Ascending aorta (tissue), 2 donors: ENCODE results near the gene SDK1. TPM values are rescaled to one million over a fixed set of nuclear protein-coding genes. Genes with fewer than 3 reads are reported as not detected.

ENCODE experiments used
- DNase-seq, 2 donors: peaks; one replicate each; pipeline ENCODE4 v3.0.0-alpha.2; 2019; ENCODE audit warnings: low spot score in 2 of 2
- H3K27ac ChIP-seq, 2 donors: fragments of 200-600 bp; sonication (generic); one replicate each; pipeline ENCODE4 v1.5.1; 2016 to 2017; ENCODE audit warnings: mild to moderate bottlenecking in 1 of 2
- H3K27me3 ChIP-seq: fragments of 200-600 bp; sonication (generic); one replicate; pipeline ENCODE4 v1.5.1; 2017
- H3K36me3 ChIP-seq, 2 donors: fragments of 200-600 bp; sonication (generic); one replicate each; pipeline ENCODE4 v1.5.1; 2016
- H3K4me1 ChIP-seq, 2 donors: fragments of 200-600 bp; sonication (generic); one replicate each; pipeline ENCODE4 v1.5.1; 2016 to 2017; ENCODE audit warnings: mild to moderate bottlenecking in 1 of 2
- H3K4me3 ChIP-seq, 2 donors: fragments of 200-600 bp; sonication (generic); one replicate each; pipeline ENCODE4 v1.5.1; 2016 to 2017; ENCODE audit warnings: mild to moderate bottlenecking in 1 of 2
- H3K9me3 ChIP-seq, 2 donors: fragments of 200-600 bp; sonication (generic); one replicate each; pipeline ENCODE4 v1.5.1; 2016
- CTCF ChIP-seq, 3 experiments: fragments of 200-600 bp in 2 of 3; fragments of 450-650 bp in 1 of 3; sonication (generic) in 2 of 3; IDR thresholded peaks; one replicate each; pipeline ENCODE4 v1.5.1; 2016 to 2019; ENCODE audit warnings: antibody characterized with exemption in 3 of 3, mild to moderate bottlenecking in 1 of 3, moderate library complexity in 1 of 3
- intact Hi-C: fragments of 100-400 bp; cut with DNase I; formaldehyde crosslinking; loops from one replicate; pipeline ENCODE4 v1.15.1; 2023
- total RNA-seq: library from RNA; depleted of rRNA; stranded (reverse); fragments of >200 nt; gene quantifications from one replicate; pipeline ENCODE4 v1.1.0, GENCODE V29; 2016

SDK1 gene
- total RNA-seq, 1 donor from 2014 or later, result 13.3 TPM

- intact Hi-C loops, result no loop called here
Observed at GRCh38 chr7:3998060-3998459, 697.0 kb downstream of the SDK1 start.

GRCh38 chr7:4000139-4000538 lies 699.1 kb downstream of the SDK1 start:
- Histone ChIP-seq H3K36me3 (no peaks in the 10 kb centered on the region), H3K27me3 (no peaks in the 10 kb centered on the region), H3K9me3 (no peaks in the 10 kb centered on the region), H3K4me3 (no peak overlapping the region), H3K27ac (no peak overlapping the region), H3K4me1 (no peaks in the 10 kb centered on the region)
- no peak for TF ChIP-seq CTCF (IDR thresholded peaks at IDR 0.05)
- intact Hi-C loops, result no loop called here
- no peak for DNase-seq

More at GRCh38 chr7:3998060-3998459, 697.0 kb downstream of the SDK1 start:
- H3K4me1 ChIP-seq, result no peaks in the 10 kb centered on the region
- H3K27ac ChIP-seq, result no peak overlapping the region
- no peak for TF ChIP-seq CTCF (IDR thresholded peaks at IDR 0.05)
- no peaks in the 10 kb centered on the region for H3K27me3 ChIP-seq
- DNase-seq, result no peak
- H3K36me3 ChIP-seq, result no peaks in the 10 kb centered on the region
- H3K9me3 ChIP-seq, result no peaks in the 10 kb centered on the region
- H3K4me3 ChIP-seq, result no peak overlapping the region

GRCh38 chr7:4000934-4001333 lies 699.9 kb downstream of the SDK1 start:
- H3K27ac ChIP-seq, result no peak overlapping the region
- H3K4me3 ChIP-seq, result no peak overlapping the region
- H3K27me3 ChIP-seq, result no peaks in the 10 kb centered on the region
- intact Hi-C loops, result no loop called here
- no peak for TF ChIP-seq CTCF (IDR thresholded peaks at IDR 0.05)
- H3K9me3 ChIP-seq, result no peaks in the 10 kb centered on the region
- DNase-seq, result no peak
- no peaks in the 10 kb centered on the region for H3K4me1 ChIP-seq
- H3K36me3 ChIP-seq, result no peaks in the 10 kb centered on the region

- no peak overlapping the region for H3K27ac ChIP-seq
- H3K4me1 ChIP-seq, result no peaks in the 10 kb centered on the region
- TF ChIP-seq CTCF (IDR thresholded peaks at IDR 0.05), result no peak
- DNase-seq, result no peak
- no peaks in the 10 kb centered on the region for H3K27me3 ChIP-seq
- no peaks in the 10 kb centered on the region for H3K9me3 ChIP-seq
- H3K36me3 ChIP-seq, result no peaks in the 10 kb centered on the region
- H3K4me3 ChIP-seq, result no peak overlapping the region
- intact Hi-C loops, result no loop called here
Observed at GRCh38 chr7:4001742-4002141, 700.7 kb downstream of the SDK1 start.

GRCh38 chr7:4003503-4003902 lies 702.5 kb downstream of the SDK1 start:
- Histone ChIP-seq H3K4me3 (no peak overlapping the region), H3K4me1 (no peaks in the 10 kb centered on the region), H3K9me3 (no peaks in the 10 kb centered on the region), H3K27me3 (no peaks in the 10 kb centered on the region), H3K27ac (no peak overlapping the region), H3K36me3 (no peaks in the 10 kb centered on the region)
- DNase-seq, result no peak
- intact Hi-C loops, result no loop called here
- TF ChIP-seq CTCF (IDR thresholded peaks at IDR 0.05), result no peak

- DNase-seq, result no peak
- H3K4me3 ChIP-seq, result no peak overlapping the region
- no peaks in the 10 kb centered on the region for H3K4me1 ChIP-seq
- H3K36me3 ChIP-seq, result peaks cover 0 to 10% of the 10 kb centered on the region in 2 donors
- TF ChIP-seq CTCF (IDR thresholded peaks at IDR 0.05), result no peak
- no peak overlapping the region for H3K27ac ChIP-seq
- H3K9me3 ChIP-seq, result no peaks in the 10 kb centered on the region
- intact Hi-C loops, result no loop called here
- H3K27me3 ChIP-seq, result no peaks in the 10 kb centered on the region
Observed at GRCh38 chr7:4006687-4007086, 705.6 kb downstream of the SDK1 start.
